Gastroesophageal sphincter (tissue), 3 donors: Measurements from ENCODE around the gene CDC45.

ENCODE experiments used
- CTCF ChIP-seq, 4 experiments: fragments of 200-600 bp in 2 of 4; fragments of 450-650 bp in 2 of 4; sonication (generic) in 1 of 4; IDR thresholded peaks; one replicate each; pipeline ENCODE4 v1.5.1; 2017 to 2019; ENCODE audit warnings: antibody characterized with exemption in 4 of 4, mild to moderate bottlenecking in 2 of 4, moderate library complexity in 2 of 4
- POLR2A ChIP-seq, 2 donors: fragments of 450-650 bp; IDR thresholded peaks; one replicate each; pipeline ENCODE4 v1.6.1; 2017; ENCODE audit warnings: antibody characterized with exemption in 2 of 2, mild to moderate bottlenecking in 2 of 2, moderate library complexity in 1 of 2
- POLR2AphosphoS5 ChIP-seq: sonication (generic); formaldehyde crosslinking; IDR thresholded peaks from one replicate; pipeline ENCODE4 v1.6.1; 2017; ENCODE audit warnings: antibody characterized with exemption

- TF ChIP-seq POLR2AphosphoS5 (no peak), CTCF (IDR thresholded peaks at IDR 0.05) (no peak), POLR2A (IDR thresholded peaks at IDR 0.05) (no peak)
Measured at GRCh38 chr22:19483481-19484244, 3.9 kb downstream of the CDC45 start.
